Measurements from ENCODE around the gene FAM98C.
"Not testable (repeated sequence)": the region's sequence is repeated elsewhere in the genome, so short reads cannot be mapped to it uniquely, and the experiment has no call there.

The FAM98C gene

DNA sequence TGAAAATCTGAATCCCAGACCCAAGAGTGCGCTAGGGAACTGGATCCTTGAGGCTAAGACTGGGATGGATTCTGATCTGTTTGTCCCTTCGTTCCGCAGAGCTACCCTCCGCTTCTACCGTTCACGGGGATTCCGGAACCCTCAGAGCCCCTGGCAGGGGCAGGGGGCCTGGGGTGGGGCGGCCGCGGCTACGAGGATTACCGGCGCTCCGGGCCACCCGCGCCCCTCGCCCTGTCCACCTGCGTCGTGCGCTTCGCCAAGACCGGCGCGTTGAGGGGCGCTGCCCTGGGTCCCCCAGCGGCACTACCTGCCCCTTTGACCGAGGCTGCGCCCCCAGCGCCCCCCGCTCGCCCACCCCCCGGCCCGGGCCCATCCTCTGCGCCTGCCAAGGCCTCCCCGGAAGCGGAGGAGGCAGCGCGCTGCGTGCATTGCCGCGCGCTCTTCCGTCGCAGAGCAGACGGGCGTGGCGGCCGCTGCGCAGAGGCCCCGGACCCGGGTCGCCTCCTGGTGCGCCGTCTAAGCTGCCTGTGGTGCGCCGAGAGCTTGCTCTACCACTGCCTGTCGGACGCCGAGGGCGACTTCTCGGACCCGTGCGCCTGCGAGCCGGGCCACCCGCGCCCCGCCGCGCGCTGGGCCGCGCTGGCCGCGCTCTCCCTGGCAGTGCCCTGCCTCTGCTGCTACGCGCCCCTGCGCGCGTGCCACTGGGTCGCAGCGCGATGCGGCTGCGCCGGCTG lies 7.3 kb upstream of the FAM98C start:
- no peak for DNase-seq (ENCODE audit: low spot score)

GRCh38 chr19:38399081-38399480 lies 3.8 kb upstream of the FAM98C start:
- no peak for DNase-seq (ENCODE audit: low spot score)

DNA sequence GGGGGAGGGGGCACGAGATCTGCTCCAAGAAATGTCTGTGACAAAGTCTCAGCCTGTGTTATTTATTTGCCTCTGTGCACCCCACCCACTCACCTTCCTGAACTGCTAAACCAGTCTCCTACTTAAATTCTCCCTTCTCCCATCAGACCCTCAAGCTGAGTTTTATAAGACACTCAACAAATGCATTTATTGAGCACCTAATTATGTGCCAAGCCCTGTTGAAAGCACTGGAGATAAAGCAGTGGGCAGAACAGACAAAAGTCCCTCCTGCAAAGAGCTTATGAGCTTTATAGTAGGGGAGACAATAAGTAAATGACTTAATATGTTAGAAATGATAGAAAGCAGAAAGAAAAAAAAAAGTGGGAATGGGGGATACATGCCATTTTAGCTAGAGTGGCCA lies 3.4 kb upstream of the FAM98C start:
- no peak for DNase-seq (ENCODE audit: low spot score)

GRCh38 chr19:38400361-38400760 lies 2.5 kb upstream of the FAM98C start:
- DNase-seq (ENCODE audit: low spot score): no peak

DNA sequence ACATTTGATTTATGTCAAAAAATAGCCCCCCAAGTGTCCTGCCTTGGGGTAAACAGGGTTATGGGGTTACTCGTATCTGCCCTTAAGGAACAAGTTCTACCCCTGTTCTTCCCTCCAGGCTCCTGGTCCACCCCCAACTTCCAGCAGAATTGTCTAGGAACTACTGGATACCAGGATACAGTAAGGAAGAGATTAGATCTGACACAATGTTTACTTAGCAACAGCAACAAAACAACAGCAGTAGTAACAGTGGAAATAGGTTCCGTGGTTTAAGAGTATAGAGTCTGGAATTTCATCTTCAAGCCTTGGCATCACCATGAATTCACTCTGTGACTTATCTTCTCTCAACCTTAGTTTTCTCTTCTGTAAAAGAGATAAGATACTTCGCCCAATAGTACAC lies 1.7 kb upstream of the FAM98C start:
- DNase-seq (ENCODE audit: low spot score): no peak

GRCh38 chr19:38402623-38402966 lies 298 bp upstream of the FAM98C start:
- no peak for DNase-seq (ENCODE audit: low spot score)

DNA sequence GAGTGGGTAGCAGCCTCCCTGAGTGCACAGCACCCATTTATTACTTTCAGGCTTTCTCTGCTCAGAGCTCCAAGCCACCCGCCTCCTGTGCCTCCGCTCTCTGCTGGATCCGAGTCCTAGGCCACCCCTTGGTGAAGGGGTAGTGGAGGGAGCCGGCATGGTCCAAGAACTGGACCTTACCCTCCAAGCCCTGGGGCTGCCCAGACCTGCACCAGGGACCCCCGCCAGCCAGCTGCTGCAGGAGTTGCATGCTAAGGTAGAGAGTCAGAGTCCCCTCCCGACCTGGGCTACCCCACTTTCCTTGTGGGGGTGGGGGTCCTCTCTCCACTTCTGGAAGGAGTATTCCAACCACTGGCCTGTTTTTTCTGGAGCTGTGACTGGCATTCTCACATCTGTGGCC lies 2.0 kb downstream of the FAM98C start:
- DNase-seq (ENCODE audit: low spot score): no peak

DNA sequence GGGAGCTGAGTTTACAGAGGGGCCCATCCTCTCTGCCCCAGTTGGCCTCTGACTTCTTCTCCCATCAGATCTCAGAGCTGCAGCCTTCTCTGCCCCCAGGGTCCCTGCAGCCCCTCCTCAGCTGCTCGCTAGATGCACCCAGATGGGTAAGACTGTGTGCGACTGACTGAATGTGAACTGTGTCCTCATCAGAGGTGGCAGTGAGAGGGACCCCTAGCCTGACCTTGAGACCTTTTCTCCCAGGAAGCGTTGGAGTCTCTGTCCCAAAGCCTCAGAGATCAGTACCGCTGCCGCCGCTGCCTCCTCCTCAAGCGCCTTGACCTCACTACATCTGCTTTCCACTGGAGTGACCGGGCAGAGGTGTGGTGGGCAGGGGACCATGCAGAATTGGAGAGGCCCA lies 2.4 kb downstream of the FAM98C start:
- DNase-seq (ENCODE audit: low spot score): no peak

- no peak for DNase-seq (ENCODE audit: low spot score)
Observed at GRCh38 chr19:38409631-38410133, 6.8 kb downstream of the FAM98C start.

GRCh38 chr19:38410407-38410806 lies 7.5 kb downstream of the FAM98C start:
- not testable (repeated sequence) for DNase-seq (ENCODE audit: low spot score)

DNA sequence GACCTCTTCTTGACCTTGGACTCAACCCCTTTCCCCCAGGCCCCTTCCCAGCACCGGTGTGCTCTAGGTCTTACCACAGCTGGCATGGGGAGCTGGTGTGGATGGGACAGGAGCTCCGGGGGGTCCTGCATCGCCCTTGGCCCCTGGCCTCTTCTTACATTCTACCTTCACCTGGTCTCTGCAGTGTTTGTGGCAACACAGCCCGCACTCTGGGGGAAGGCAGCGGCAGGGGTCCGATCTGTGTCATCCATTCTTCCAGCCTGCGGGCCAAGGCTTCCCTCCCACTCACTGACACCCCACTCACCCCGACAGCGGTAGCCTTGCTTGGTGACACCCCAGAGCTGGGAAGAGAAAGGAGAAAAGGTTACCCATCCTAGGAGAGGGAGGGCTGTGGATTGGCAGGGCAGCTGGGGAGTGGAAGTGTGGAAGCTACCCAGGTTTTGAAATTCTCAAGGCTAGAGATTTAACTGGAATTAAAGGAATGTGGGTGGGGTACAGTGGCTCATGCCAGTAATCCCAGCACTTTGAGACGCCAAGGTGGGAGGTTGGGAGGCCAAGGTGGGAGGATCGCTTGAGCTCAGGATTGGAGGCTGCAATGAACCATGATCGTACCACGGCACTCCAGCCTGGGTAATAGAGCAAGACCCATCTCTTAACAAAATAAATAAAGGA lies 8.3 kb downstream of the FAM98C start:
- no peak for DNase-seq (ENCODE audit: low spot score)

DNA sequence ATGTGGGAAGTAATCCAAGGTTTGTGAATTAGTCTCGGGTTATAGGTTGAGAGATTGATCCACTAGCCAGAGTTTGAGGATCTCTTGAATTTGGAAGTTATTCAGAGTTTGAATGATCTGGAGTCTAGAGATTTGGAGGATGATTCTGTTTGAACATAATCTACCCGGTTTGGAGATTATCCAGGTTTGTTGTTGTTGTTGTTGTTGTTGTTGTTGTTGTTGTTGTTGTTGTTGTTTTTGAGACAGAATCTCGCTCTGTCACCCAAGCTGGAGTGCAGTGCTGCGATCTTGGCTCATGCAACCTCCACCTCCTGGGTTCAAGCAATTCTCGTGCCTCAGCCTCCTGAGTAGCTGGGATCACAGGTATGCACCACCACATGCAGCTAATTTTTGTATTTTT lies 9.0 kb downstream of the FAM98C start:
- not testable (repeated sequence) for DNase-seq (ENCODE audit: low spot score)

DNA sequence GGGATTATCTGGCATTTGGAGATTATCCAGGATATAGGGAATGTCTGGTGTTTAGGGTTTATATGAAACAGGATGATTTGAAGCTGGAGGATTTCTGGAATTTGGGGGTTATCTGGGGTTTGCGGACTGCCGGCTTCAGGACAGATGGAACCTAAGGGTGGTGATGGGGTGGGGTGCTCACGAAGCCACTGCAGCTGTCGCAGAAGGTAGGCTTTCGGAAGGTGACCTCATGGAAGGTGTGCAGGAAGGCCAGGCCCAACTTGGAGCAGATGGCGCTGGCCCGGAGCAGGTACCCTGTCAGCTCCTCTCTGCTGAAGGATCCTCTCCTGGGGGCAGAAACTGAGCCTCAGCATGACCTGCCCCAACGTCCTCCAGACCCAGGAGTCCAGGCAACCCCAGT lies 9.6 kb downstream of the FAM98C start:
- no peak for DNase-seq (ENCODE audit: low spot score)

DNA sequence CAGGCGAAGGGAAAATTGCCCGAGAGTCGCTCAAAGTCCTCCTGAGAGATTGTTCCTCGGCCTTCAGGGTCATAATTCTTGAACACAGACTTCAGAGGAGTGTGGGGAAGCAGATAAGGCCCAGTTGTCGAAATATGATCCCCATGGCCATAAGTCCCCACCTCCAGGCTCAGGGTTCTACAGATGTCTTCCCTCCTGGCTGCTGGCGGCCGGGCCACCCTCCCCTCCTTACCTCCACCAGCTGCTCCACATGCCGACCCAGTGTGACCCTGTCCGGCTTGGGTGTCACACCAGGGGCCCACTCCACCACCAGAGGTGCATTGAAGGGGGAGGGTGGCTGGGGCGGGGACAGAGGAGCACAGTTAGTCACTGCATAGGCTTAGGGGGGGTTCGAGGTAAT lies 10.1 kb downstream of the FAM98C start:
- DNase-seq (ENCODE audit: low spot score): no peak

GRCh38 chr19:38413416-38413815 lies 10.5 kb downstream of the FAM98C start:
- DNase-seq (ENCODE audit: low spot score): no peak

DNA sequence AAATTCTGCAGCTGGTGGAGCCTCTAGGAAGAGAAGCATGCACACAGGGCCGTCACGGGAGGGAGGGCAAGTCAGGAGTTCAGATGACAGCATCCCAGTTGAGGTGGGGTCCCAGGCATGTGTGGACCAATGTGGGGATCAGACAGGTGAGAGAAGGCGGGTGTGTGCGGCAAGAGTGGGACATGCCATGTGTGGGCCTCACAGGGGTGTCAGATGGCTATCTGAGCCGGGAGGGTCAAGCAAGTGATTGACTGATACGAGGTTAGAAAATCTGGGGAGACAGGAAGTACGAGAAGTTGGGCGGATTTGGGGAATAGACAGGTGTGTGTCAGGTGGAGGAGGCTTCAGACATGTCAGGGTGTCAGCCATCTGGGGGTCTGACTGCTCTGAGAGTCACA lies 14.3 kb downstream of the FAM98C start:
- DNase-seq (ENCODE audit: low spot score): no peak

GRCh38 chr19:38417544-38418506 lies 14.9 kb downstream of the FAM98C start:
- no peak for DNase-seq (ENCODE audit: low spot score)

- DNase-seq (ENCODE audit: low spot score): no peak
Observed at GRCh38 chr19:38420935-38421334, 18.0 kb downstream of the FAM98C start.

- DNase-seq (ENCODE audit: low spot score): no peak
Observed at GRCh38 chr19:38421856-38422255, 19.0 kb downstream of the FAM98C start.

GRCh38 chr19:38422438-38422837 lies 19.5 kb downstream of the FAM98C start:
- DNase-seq (ENCODE audit: low spot score): no peak

DNA sequence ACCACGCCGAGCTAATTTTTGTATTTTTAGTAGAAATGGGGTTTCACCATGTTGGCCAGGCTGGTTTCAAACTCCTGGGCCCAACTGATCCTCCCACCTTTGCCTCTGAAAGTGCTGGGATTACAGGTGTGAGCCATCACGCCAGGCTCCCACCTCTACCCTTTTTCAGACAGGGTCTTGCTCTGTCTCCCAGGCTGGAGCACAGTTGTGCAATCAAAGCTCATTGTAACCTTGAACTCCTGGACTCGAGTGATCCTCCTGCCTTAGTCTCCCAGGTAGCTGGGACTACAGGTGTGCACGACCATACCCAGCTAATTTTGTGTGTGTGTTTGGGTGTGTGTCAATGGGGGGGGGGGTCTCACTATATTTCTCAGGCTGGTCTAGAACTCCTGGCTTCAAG lies 21.4 kb downstream of the FAM98C start:
- no peak for DNase-seq (ENCODE audit: low spot score)

GRCh38 chr19:38425222-38425809 lies 22.4 kb downstream of the FAM98C start:
- DNase-seq (ENCODE audit: low spot score): no peak
